GM21360 (cell line): Measurements from ENCODE around the gene CLCA1.

Experiments used
- ATAC-seq: cut with Tn5 transposase; IDR thresholded peaks from one replicate; pipeline ENCODE4 v1.9.1; 2021; ENCODE audit warnings: mild to moderate bottlenecking, moderate library complexity; ENCODE audit not compliant: unreplicated experiment

Gene CLCA1

DNA sequence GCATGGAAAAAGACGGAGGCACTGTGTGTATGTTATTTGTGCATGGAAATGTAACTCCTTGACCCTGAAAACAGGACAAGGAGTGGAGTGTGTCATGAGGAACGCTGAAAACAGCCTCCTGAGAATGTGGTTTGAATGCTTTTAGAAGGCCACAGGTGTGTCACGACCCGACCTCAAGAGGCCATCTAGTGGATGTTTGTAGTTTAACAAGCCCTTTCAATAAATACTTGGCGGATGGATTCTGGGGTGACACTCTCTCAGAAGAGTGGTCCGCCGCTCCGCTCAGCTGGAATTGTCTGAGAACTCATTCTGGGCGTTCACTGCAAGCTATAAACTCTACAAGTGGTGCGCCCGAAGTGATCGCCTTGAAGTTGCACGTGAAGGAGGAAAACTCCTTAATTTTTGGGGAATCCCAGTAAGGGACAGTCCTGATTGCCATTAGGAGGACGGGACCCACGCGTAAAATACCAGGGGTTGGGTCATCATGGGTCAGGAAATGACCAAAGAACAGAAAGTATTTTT, 33.5 kb downstream of the CLCA1 start:
- ATAC-seq = peak; percentile 58

DNA sequence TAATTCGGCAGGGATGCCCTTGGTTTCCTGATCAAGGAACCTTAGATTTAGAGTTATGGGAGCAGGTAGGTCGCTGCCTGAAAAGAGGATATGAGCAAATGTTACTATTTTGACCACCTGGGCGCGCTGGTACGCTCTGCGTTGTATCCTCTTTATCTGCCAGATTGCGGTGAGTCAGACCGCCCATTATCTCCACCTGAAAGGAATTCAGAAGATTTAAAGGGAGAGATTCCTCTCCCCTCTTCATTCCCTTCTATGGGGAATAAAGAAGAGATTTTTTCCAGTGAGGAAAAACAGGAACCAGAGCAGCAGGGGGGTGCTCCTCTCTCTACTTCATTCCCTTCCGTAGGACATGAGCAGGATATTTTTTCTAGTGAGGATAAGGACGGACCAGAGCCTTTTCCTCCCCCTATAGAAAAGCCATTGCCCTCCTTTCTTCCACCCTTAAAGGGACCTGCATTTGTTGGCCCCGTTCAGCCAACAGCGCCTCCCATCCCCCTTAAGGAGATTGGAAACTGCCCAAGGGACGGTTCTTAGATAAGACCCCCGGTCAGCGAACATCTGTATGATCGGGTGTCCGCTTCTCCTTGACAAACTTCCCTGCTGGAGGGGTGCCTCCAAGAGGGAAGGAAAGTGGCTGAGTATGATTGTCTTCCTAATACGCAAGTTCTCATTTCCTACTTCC, 34.1 kb downstream of the CLCA1 start:
- ATAC-seq = peak; percentile 25

DNA sequence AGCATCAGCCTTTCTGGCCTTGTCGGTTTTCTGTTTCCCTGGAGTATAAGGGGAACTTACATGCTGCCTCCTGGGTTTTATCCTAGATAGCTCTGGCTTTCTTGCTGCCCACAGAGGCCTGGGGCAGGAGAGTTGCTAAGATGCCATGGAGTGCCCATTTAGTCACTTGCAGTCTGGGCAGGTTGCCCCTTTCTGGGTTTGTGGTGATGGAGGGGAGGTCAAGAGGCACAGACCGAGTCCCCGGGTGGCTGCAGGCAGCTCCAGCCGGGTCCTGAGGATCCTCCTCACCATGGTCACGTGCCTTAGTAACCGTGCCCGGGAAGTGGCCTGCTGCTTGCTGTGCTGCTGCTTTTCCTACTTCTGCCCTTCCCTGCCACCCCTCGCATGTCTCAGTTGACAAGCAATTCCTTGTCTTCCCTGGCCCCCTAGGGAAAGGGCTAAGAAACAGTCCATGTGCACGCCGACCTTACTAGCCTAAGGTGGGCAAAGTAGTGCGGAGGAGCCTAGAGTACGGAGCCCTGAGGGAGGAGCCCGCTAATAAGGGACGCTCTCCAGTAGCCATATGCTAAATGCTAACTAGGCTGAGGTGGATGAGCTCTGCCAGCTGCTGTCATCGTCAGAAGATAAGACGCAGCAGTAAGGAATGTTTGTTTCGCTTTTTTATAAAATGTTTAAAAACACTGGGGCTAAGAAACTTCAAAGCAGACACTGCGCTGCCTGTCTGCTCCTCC, 34.8 kb downstream of the CLCA1 start:
- no peak for ATAC-seq

DNA sequence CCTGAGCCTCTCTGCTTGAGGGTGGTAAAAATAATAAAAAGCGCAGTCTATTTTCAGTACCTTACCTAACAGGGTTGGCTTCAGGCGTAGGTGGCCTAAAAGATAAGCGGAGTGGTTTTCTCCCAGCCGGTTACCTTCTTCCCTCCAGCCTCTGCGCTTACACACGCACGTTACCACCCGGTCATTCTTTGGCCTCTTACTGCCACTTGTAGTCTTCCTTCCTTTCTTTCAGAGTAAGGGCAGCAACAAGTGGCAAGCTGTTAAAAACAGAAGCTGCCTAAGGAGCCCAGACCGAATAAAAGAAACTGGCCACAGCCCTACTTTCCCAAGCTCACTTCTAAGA, 35.4 kb downstream of the CLCA1 start:
- ATAC-seq = no peak

DNA sequence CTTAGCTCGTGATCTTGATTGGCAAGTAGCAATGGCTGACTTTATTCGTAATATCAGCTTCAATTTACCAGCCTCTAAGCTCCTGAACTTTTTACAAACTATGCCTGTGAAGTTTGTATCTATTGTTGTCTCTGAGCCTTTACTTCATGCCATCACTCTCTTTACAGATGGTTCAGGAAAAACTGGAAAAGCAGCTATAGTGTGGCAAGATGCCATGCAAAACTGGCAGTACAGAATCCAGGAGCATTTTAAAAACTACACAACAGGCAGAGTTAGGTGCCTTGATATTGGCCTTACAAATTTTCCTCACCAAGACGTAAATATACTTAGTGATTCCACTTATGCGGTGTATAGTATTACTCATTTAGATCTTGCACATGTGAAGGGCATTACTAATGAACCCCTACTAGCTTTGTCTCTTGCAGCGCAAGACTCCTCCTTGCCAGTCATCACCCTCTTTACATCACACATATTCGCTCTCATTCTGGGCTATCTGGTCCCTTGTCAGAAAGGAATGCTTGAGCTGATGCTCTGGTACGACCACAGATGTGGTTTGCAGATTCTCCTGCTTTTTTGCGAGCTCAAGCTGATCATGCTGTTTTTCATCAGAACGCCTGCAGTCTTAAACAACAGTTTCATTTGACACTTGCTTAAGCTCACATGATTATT, 36.3 kb downstream of the CLCA1 start:
- no peak for ATAC-seq

DNA sequence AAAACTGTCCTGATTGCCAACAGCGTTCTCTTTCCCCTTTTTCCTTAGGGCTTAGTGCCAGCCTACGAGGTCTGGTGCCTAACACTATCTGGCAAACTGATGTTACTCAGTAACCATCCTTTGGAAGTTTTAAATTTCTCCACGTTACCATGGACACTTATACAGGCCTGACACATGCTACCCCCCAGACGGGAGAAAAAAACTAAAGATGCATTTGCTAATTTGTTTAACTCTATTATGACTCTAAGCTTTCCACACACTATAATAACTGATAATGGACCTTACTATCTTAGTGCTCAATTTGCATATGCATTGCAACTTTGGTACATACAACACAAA, 36.8 kb downstream of the CLCA1 start:
- ATAC-seq = no peak

DNA sequence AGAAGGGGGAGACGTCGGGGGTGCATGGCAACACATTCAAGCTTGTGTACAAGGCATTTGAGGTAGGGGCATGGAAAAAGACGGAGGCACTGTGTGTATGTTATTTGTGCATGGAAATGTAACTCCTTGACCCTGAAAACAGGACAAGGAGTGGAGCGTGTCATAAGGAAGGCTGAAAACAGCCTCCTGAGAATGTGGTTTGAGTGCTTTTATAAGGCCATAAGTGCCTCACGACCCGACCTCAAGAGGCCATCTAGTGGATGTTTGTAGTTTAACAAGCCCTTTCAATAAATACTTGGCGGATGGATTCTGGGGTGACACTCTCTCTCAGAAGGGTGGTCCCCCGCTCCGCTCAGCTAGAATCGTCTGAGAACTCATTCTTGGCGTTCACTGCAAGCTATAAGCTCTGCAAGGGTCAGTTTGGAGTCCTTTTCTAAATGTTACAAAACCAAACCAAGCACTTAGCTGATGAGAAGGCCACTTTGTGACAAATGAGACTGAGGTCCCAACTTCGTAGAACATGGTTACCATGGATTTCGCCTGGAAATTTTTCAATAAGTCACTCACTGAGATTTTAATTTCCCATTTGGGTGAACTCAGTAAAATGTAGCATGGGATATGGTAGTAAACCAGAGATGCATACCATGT, 39.3 kb downstream of the CLCA1 start:
- no peak for ATAC-seq

DNA sequence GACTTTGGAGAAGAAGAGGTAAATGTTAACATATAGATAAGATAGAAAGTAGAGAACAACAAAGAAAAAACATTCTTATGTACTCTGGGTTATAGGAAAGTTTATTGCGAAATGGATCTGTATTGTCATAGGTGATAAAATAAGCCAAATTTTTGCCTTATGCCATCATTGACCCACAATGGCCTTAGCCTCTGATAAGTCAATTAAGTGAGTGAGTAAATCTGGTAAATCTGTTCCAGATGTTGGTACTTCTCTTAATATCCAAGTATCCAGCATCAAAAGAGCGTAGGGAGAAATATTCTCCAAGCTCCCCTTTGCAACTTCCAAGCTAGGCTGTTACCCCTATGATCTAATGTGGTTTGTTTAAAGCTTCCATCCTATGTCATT, 39.8 kb downstream of the CLCA1 start:
- no peak for ATAC-seq

DNA sequence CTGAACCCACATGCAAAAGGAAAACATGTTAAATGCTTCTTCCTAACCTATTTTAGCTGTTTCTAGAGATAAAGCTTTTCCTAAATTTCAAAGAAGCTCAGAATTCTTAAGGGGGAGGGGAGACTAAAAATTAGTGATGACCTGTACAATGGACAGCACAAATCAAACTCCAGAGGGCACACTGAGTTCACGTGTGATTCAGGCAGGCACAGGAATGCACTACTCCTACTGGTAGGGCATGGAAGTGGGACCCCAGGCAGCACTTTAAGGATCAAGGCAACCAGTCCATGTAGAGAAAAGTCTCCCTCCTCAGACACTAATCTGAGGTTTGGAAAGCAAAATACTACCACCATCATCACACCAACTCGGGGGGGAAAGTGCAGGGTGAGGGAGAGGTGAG, 46.9 kb downstream of the CLCA1 start:
- ATAC-seq = no peak

DNA sequence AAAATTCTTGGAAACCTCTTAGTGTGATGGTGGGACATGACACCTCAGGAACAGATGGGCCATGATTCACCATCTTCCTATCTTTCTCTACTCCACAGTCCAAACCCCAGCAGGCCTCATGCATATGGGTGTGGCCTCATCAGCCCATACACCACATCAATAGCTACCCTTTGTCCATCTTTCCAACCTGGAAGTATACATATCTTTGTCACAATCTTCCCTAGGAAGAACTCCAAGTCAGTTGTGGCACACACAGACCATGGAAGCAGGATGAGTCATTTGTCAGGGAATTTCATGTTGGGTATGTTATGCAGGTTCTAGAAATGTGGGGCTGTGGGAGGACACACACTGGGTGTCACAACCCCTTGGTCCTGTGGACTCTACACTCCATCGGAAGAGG, 47.6 kb downstream of the CLCA1 start:
- ATAC-seq = no peak

DNA sequence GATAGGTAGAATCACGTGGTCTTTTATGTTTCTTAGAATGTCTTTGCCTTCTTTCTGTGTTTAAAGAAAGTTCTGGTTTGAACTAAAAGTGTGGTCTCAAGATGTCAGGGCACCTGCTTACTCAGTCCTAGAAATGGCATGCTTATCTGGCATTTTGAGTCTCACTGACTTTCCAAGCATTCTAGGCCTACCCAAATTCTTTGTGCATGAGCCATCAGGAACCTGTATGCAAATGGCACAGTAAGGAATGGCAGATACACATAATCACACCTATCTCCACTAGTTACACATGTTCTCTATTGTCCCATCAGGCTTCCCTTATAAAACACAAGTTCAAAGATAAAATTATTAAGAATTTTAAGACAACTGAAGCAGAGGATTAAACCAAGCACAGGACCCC, 48.6 kb downstream of the CLCA1 start:
- no peak for ATAC-seq

DNA sequence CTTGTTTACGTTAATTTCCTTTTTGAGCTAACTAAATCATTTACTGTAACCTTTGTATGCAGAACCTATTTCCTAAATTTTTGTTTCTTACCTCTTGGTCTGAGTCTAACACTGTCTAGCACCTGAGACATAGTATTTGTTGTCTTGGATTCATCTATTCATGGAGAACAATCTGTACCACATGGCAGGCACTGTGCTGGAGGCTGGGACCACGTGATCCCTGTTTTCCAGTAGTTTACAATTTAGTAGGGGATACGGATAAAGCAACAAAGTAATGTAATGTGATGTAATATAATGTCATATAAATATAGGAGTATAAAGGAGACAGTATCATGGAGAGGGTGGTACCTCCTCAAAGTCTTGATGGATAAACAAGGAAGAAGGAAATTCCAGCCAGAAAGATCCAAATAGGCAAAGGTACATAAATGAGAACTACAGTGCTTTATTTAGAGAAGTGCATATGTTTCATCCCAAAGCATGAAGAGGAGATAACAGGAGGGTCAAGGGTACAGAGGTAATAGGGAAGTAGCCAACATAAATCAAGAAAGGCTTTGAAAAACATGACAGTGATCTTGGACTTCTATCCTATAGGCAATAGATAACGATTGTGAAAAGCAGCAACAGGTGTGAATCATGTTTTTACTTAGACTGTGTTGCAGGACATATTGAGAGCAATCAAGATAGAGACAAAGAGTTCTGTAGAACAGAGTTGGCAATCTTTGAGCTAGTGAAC, 52.2 kb downstream of the CLCA1 start:
- ATAC-seq = no peak

DNA sequence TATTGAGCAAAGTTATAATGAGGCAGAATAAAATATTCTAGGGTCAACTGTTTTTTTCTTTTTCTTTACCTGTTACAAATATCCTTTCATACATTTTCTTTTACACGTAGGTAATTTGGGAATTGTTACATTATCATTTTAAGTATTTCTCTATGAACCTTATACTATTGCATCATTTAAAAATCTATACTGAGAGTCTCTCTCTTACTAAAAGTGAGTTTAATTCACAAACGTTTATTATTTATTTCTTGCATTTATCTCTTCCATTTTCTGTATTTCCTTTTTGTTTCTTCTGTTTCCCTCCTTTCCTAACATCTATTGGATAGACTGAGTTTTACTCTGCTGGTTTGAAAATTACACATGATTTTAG, 52.8 kb downstream of the CLCA1 start:
- no peak for ATAC-seq

DNA sequence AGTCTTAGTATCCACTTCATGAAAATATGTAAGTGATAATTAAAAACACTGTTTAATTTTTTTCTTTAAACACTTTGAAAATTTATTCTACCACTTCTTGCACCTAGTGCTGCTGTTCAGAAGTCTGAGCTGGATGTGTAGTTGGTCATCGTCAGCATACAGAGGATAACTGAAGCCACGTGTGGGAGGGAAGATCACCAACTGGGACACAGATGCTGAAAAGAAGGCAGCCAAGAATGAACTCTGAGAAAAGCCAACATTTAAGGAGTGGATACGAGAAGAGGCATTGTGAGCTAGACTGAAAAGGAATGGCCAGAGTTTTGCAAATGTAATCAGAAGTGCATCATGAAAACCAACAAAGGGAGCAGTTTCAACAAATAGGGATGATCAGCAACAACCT, 53.5 kb downstream of the CLCA1 start:
- ATAC-seq = no peak

DNA sequence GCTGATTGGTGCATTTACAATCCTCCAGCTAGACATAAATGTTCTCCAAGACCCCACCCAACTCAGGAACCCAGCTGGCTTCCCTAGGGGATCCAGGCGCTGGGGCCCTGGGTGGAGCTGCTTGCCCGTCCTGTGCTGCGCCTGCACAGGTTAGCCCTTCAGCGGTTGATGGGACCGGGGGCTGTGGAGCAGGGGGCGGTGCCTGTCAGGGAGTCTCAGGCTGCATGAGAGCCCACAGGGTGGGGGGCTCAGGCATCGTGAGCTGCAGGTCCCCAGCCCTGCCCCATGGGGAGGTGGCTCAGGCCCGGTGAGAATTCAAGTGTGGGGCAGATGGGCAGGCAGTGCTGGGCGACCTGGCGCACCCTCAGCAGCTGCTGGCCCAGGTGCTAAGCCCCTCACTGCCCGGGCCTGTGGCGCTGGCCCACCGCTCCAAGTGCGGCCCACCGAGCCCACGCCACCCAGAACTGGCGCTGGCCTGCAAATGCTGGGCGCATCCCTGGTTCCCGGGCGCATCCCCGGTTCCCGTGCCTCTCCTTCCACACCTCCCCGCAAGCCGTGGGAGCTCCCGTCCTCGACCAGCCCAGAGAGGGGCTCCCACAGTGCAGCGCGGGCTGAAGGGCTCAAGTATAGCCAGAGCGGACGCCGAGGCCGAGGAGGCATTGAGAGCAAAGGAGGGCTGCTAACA, 55.1 kb downstream of the CLCA1 start:
- no peak for ATAC-seq

DNA sequence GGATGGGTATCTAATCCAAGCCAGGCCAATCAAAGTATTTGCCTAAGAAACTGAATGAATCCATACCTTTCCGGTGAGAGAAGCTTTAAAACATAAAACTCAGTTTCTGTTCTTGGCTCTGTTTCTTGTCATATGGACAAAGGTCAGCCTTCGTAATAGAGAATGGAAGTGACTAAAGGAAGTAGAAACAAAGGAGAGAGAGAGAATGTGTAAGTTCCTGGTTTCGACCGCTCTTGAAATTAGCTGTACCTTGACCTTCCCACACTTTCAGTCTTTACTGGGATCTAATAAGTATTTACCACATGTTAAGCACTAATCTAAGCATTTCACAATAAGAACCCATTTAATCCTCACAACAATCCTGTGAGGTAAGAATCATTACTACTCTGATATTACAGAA, 58.6 kb downstream of the CLCA1 start:
- ATAC-seq = no peak

DNA sequence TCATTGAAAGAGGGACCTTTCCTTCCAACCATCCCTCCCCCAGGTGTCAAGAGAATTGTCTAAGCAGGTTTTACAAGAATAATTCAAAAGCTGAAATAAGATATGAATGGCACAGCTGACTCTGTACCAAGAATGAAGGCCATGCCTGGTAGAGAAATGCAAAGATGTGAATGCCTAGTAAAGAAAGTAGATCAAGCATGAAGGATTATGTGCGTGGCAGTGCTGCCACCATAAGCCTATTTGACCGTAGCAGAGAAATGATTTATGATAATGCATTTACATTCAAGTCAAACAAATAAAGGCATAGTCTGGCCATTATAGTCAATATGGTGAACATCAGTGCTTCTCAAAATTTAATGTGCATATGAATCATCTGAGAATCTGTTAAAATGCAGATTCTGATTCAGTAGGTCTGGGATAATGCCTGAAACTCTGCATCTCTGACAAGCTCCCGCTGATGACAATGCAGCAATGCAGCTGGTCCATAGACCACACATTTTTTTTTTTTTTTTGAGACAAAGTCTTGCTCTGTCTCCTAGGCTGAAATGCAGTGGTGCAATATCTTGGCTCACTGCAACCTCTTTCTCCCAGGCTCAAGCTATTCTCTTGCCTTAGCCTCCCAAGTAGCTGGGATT, 61.6 kb downstream of the CLCA1 start:
- no peak for ATAC-seq

DNA sequence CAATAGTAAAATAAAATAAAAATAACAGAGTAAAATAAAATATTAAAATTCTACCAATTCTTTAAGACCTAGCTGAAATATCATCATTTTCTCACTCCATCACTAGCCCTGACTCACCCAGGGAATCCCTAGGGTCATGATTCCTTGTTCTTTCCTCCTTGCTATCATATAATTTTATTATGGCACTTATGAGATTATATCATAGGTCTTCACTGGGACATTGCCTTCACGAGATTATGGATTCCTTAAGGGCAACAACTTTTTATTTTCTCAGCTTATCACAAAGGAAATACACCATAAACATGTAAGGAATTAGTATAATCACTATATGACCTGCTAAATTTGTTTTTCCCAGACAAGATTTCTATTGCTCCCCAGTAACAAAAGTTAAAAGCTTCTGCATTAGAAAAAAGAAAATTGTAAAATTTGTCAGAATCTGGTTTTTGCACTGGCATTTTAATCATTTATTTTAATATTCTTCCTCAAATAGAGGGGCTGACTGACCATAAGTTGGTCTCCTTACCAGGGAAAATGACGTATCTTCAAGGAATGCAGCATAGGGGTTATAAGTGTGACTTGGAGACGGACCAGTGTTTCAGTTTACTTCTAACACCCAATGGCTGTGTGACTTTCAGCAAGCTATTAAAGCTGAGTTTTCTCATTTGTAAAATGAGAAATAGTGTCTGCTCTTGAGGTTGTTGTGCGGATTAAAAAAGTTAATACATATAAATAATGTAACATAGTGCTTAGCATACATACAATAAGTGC, 69.4 kb downstream of the CLCA1 start:
- ATAC-seq = no peak

DNA sequence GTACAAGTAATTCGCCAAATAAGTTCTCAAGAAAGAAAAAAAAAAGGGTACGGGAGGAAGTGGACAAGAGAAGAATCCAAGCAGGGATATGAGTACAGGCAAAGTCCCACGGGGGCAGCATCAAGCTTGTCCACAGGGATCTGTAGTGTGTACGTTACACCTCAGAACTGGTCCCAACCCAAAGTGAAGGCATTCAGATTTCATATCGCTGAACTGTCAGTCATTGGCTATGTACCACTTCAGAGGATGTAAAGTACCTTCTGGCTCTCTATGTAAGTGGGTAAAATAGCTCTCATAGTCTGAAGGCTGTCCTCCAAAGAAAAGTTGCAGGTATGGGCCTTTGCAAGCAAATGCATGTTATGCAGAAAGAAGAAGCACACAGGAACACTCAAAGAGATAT, 70.0 kb downstream of the CLCA1 start:
- no peak for ATAC-seq
